Liver (tissue), 9 donors: ENCODE measurements around the gene LAMB1. TPM values are rescaled to one million over a fixed set of nuclear protein-coding genes. Genes with fewer than 3 reads are reported as not detected.

ENCODE experiments used
- DNase-seq: peaks from one replicate; pipeline ENCODE4 v3.0.0-alpha.2; 2017; ENCODE audit warnings: low spot score
- H3K27ac ChIP-seq, 2 donors: one replicate each; pipeline ENCODE4 v1.7.0; 2013; ENCODE audit warnings: inconsistent platforms in 2 of 2, low read length in 2 of 2, control low read depth in 1 of 2, low read depth in 1 of 2, mild to moderate bottlenecking in 1 of 2
- H3K27me3 ChIP-seq, 4 donors: one replicate each; pipeline versions ENCODE4 v1.6.1 to v1.7.0; 2013; ENCODE audit warnings: low read length in 3 of 4, inconsistent platforms in 1 of 4, mild to moderate bottlenecking in 1 of 4, moderate library complexity in 1 of 4; ENCODE audit not compliant: control insufficient read depth in 4 of 4, insufficient read depth in 4 of 4
- H3K36me3 ChIP-seq, 4 donors: one replicate each; pipeline versions ENCODE4 v1.6.1 to v1.7.0; 2013; ENCODE audit warnings: low read length in 3 of 4, mild to moderate bottlenecking in 3 of 4, low read depth in 1 of 4, moderate library complexity in 1 of 4; ENCODE audit not compliant: control insufficient read depth in 4 of 4, insufficient read depth in 3 of 4
- H3K4me1 ChIP-seq, 4 donors: one replicate each; pipeline versions ENCODE4 v1.6.1 to v1.7.0; 2013; ENCODE audit warnings: low read length in 3 of 4, mild to moderate bottlenecking in 3 of 4, moderate library complexity in 1 of 4; ENCODE audit not compliant: control insufficient read depth in 4 of 4, insufficient read depth in 4 of 4
- H3K4me3 ChIP-seq, 3 donors: one replicate each; pipeline versions ENCODE4 v1.6.1 to v1.7.0; 2013; ENCODE audit warnings: low read length in 3 of 3, control low read depth in 1 of 3, low read depth in 1 of 3, mild to moderate bottlenecking in 1 of 3
- H3K9ac ChIP-seq, 2 donors: one replicate each; pipeline ENCODE4 v1.7.0; 2013; ENCODE audit warnings: low read length in 2 of 2, mild to moderate bottlenecking in 2 of 2, moderate library complexity in 2 of 2, control low read depth in 1 of 2, low read depth in 1 of 2
- H3K9me3 ChIP-seq, 4 donors: one replicate each; pipeline versions ENCODE4 v1.6.1 to v1.7.0; 2013; ENCODE audit warnings: low read length in 3 of 4; ENCODE audit not compliant: control insufficient read depth in 4 of 4
- CTCF ChIP-seq: fragments of 150-350 bp; IDR thresholded peaks from 2 replicates; pipeline ENCODE4 v1.5.1; 2017; ENCODE audit warnings: improper control_type of control experiment, low read depth, low read length; ENCODE audit not compliant: missing input control
- EGR1 ChIP-seq, 2 donors: IDR thresholded peaks; 2 replicates each; pipeline ENCODE4 v1.6.1; 2016 to 2018; ENCODE audit warnings: antibody characterized with exemption in 2 of 2, low read depth in 2 of 2
- FOXA1 ChIP-seq: IDR thresholded peaks from 2 replicates; pipeline ENCODE4 v1.6.1; 2016; ENCODE audit warnings: antibody characterized with exemption
- FOXA2 ChIP-seq: IDR thresholded peaks from 2 replicates; pipeline ENCODE4 v1.6.1; 2016; ENCODE audit warnings: antibody characterized with exemption
- GABPA ChIP-seq, 2 donors: IDR thresholded peaks in 1 of 2; conservative IDR thresholded peaks in 1 of 2; 2 replicates each; pipeline ENCODE4 v1.6.1; 2016; ENCODE audit warnings: antibody characterized with exemption in 2 of 2, mild to moderate bottlenecking in 1 of 2, moderate library complexity in 1 of 2
- HNF4A ChIP-seq, 2 donors: conservative IDR thresholded peaks; 2 replicates each; pipeline ENCODE4 v1.6.1; 2016; ENCODE audit warnings: antibody characterized with exemption in 2 of 2, mild to moderate bottlenecking in 2 of 2
- NR2F2 ChIP-seq: IDR thresholded peaks from 2 replicates; pipeline ENCODE4 v1.6.1; 2016; ENCODE audit warnings: antibody characterized with exemption
- RXRA ChIP-seq, 2 donors: IDR thresholded peaks; 2 replicates each; pipeline ENCODE4 v1.6.1; 2017 to 2018; ENCODE audit warnings: antibody characterized with exemption in 2 of 2, mild to moderate bottlenecking in 1 of 2
- SP1 ChIP-seq: IDR thresholded peaks from 2 replicates; pipeline ENCODE4 v1.6.1; 2018; ENCODE audit warnings: antibody characterized with exemption, mild to moderate bottlenecking
- TAF1 ChIP-seq: conservative IDR thresholded peaks from 2 replicates; pipeline ENCODE4 v1.6.1; 2016; ENCODE audit warnings: antibody characterized with exemption, mild to moderate bottlenecking
- YY1 ChIP-seq: IDR thresholded peaks from 2 replicates; pipeline ENCODE4 v1.6.1; 2016; ENCODE audit warnings: antibody characterized with exemption, mild to moderate bottlenecking
- ZBTB33 ChIP-seq: IDR thresholded peaks from 2 replicates; pipeline ENCODE4 v1.6.1; 2016; ENCODE audit warnings: antibody characterized with exemption
- WGBS: extraction: QIAGEN DNeasy Blood & Tissue Kit; methylation state at CpG from one replicate; pipeline ENCODE4 v1.1.7; 2013; 5-methylcytosine and 5-hydroxymethylcytosine counted together
- polyA plus RNA-seq, 2 donors: library from polyadenylated mRNA; stranded (reverse) in 1 of 2; unstranded in 1 of 2; fragments of 200-250 nt in 1 of 2; fragments of >200 nt in 1 of 2; fragmentation: Nextera tagmentation in 1 of 2; extraction: Ambion mirVana in 1 of 2; gene quantifications; one replicate each; pipeline versions ENCODE4 v1.2.1 to v1.2.3, GENCODE V29; 2013 to 2015
- total RNA-seq, 2 donors: library from RNA; depleted of rRNA; stranded (reverse); fragments of >200 nt; gene quantifications; one replicate each; pipeline ENCODE4 v1.2.3, GENCODE V29; 2014
- TF ChIP-seq, protein P1 (sequence below): IDR thresholded peaks from 2 replicates; pipeline ENCODE4 v1.6.1; 2016; ENCODE audit warnings: antibody characterized with exemption
- TF ChIP-seq, protein P2 (sequence below): IDR thresholded peaks from 2 replicates; pipeline ENCODE4 v1.6.1; 2016; ENCODE audit warnings: antibody characterized with exemption, mild to moderate bottlenecking
- donor health status: healthy.
- donor health status: healthy.
- donor health status: healthy.
- donor health status: healthy.
- donor health status: healthy.

Gene LAMB1
- total and polyA plus RNA-seq, 4 donors = 12.6 to 63.1 (median 25.8) TPM

GRCh38 chr7:107946881-107947280 is 56.1 kb downstream of the LAMB1 start:
- H3K9me3 ChIP-seq = no peaks in the 10 kb centered on the region
- no peaks in the 10 kb centered on the region for H3K27me3 ChIP-seq
- H3K4me3 ChIP-seq = no peak overlapping the region
- H3K4me1 ChIP-seq = peaks cover 0 to 9% (median 0%) of the 10 kb centered on the region in 4 donors
- no peak for DNase-seq
- no peak overlapping the region for H3K27ac ChIP-seq
- WGBS = 91% methylated on average over 6 of the region's 6 CpGs
- no peak overlapping the region for H3K9ac ChIP-seq
- TF ChIP-seq NR2F2 = no peak
- TF ChIP-seq GABPA (IDR thresholded peaks at IDR 0.05 in 1 of 2, conservative IDR thresholded peaks at IDR 0.05 in 1 of 2) = no peak
- H3K36me3 ChIP-seq = peaks cover 0 to 3% (median 0%) of the 10 kb centered on the region in 4 donors

GRCh38 chr7:107946451-107946850 is 56.5 kb downstream of the LAMB1 start:
- 82% methylated on average over 2 of the region's 2 CpGs for WGBS
- Histone ChIP-seq H3K27ac (no peak overlapping the region), H3K4me3 (no peak overlapping the region), H3K36me3 (peaks cover 0 to 3% (median 0%) of the 10 kb centered on the region in 4 donors), H3K27me3 (no peaks in the 10 kb centered on the region), H3K9ac (no peak overlapping the region), H3K9me3 (no peaks in the 10 kb centered on the region), H3K4me1 (peaks cover 0 to 9% (median 0%) of the 10 kb centered on the region in 4 donors)
- no peak for TF ChIP-seq YY1
- TF ChIP-seq CTCF = no peak
- TF ChIP-seq, protein P1, sequence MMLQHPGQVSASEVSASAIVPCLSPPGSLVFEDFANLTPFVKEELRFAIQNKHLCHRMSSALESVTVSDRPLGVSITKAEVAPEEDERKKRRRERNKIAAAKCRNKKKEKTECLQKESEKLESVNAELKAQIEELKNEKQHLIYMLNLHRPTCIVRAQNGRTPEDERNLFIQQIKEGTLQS = no peak
- no peak for TF ChIP-seq GABPA (IDR thresholded peaks at IDR 0.05 in 1 of 2, conservative IDR thresholded peaks at IDR 0.05 in 1 of 2)
- TF ChIP-seq TAF1 = no peak
- no peak for TF ChIP-seq SP1
- TF ChIP-seq EGR1 (IDR thresholded peaks at IDR 0.05; ENCODE audit: low read depth in 2 of 2) = no peak
- TF ChIP-seq HNF4A (conservative IDR thresholded peaks at IDR 0.05) = no peak
- no peak for TF ChIP-seq RXRA (IDR thresholded peaks at IDR 0.05)
- no peak for TF ChIP-seq FOXA2
- TF ChIP-seq NR2F2 = no peak
- no peak for TF ChIP-seq ZBTB33
- TF ChIP-seq, protein P2, sequence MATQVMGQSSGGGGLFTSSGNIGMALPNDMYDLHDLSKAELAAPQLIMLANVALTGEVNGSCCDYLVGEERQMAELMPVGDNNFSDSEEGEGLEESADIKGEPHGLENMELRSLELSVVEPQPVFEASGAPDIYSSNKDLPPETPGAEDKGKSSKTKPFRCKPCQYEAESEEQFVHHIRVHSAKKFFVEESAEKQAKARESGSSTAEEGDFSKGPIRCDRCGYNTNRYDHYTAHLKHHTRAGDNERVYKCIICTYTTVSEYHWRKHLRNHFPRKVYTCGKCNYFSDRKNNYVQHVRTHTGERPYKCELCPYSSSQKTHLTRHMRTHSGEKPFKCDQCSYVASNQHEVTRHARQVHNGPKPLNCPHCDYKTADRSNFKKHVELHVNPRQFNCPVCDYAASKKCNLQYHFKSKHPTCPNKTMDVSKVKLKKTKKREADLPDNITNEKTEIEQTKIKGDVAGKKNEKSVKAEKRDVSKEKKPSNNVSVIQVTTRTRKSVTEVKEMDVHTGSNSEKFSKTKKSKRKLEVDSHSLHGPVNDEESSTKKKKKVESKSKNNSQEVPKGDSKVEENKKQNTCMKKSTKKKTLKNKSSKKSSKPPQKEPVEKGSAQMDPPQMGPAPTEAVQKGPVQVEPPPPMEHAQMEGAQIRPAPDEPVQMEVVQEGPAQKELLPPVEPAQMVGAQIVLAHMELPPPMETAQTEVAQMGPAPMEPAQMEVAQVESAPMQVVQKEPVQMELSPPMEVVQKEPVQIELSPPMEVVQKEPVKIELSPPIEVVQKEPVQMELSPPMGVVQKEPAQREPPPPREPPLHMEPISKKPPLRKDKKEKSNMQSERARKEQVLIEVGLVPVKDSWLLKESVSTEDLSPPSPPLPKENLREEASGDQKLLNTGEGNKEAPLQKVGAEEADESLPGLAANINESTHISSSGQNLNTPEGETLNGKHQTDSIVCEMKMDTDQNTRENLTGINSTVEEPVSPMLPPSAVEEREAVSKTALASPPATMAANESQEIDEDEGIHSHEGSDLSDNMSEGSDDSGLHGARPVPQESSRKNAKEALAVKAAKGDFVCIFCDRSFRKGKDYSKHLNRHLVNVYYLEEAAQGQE = no peak
- no peak for TF ChIP-seq FOXA1
- DNase-seq = no peak
